ENCODE data around the gene PSMB8.

Gene PSMB8

DNA sequence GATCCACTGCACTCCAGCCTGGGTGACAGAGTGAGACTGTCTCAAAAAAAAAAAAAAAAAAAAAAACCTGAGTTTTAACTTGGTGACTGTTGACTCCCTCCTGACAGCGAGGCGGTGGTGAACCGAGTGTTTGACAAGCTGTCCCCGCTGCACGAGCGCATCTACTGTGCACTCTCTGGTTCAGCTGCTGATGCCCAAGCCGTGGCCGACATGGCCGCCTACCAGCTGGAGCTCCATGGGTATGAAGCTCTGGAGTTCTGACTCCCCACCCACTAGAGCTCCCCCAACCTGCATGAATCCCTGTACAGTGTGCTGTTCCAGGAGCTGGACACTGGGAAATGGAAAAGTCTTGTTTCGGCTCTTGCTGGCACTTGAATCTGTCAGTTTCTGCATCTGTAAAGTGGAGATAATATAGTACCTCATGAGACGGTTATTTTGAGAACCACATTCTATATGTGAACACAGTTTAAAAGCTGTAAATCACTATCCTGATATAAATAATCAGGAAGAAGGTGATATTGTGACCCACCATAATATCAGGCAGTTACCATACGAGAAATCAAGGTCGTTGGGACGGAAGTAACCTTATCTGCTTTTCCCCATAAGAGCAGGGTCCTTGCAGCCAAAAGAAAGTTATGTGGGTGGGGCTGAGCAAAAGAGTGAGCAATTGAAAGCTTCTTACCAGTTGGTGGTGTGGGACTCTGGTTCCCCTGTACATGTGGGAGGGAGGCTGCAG is 13.5 kb upstream of the PSMB8 start:
- no peak for TF ChIP-seq CTCF (IDR thresholded peaks at IDR 0.05; ENCODE audit: insufficient read depth, low read depth, low read length, missing control alignments)
- H3K4me3 ChIP-seq (ENCODE audit: low read length), result no peak overlapping the region
- no peak for DNase-seq (ENCODE audit: low read depth)

DNA sequence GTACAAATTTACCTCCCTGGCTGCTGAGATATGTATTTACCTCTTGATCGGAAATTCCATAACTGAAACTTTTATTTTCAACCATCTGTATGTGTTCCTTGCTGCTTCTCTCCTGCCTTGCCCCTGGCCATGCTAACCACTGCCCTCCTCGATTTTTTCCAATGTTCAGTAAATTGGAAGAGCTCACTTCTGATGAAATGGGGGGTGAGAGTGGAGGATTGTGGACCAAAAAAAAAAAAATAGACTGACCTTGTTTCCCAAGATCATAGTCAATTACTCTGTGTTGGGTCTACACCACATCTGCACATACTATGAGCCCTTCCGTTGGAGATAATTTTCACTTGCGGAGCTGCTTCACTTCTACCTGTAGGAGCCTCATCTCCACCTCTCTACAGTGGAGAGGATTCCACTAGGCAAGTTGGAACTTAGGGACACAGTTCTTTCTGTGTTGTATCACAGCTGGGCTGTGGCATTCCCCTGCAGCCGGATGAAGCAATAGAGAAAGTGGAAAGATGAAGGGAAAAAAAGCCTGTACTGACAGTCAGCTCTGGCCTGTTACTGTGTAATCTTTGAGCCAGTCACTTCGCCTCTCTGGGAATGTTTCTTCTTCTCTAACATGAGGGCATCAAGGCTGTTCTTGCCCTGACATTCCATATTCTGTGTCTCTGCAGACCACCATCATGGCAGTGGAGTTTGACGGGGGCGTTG is 11.8 kb upstream of the PSMB8 start:
- peak; percentile 53 for DNase-seq (ENCODE audit: low read depth)
- TF ChIP-seq CTCF (IDR thresholded peaks at IDR 0.05; ENCODE audit: insufficient read depth, low read depth, low read length, missing control alignments), result no peak
- H3K4me3 ChIP-seq (ENCODE audit: low read length), result no peak overlapping the region

GRCh38 chr6:32854376-32855178 is 10.7 kb upstream of the PSMB8 start:
- DNase-seq (ENCODE audit: low read depth), result peak; percentile 16
- H3K4me3 ChIP-seq (ENCODE audit: low read length), result peak overlapping the region; percentile 83
- TF ChIP-seq CTCF (IDR thresholded peaks at IDR 0.05; ENCODE audit: insufficient read depth, low read depth, low read length, missing control alignments), result no peak

GRCh38 chr6:32853541-32854375 is 9.9 kb upstream of the PSMB8 start, which contains the start of the genes PSMB9 and TAP1:
PSMB9 (plus strand) TSS chr6:32854192; CDS start chr6:32854230, 38 bp downstream.
TAP1 (minus strand) TSS chr6:32853704; CDS start chr6:32853636, 68 bp downstream.
- peak; percentile 94 for DNase-seq (ENCODE audit: low read depth)
- peak within 1 kb of the TSS; percentile 83 for H3K4me3 ChIP-seq (ENCODE audit: low read length)
- peak; percentile 55 for TF ChIP-seq CTCF (IDR thresholded peaks at IDR 0.05; ENCODE audit: insufficient read depth, low read depth, low read length, missing control alignments)

DNA sequence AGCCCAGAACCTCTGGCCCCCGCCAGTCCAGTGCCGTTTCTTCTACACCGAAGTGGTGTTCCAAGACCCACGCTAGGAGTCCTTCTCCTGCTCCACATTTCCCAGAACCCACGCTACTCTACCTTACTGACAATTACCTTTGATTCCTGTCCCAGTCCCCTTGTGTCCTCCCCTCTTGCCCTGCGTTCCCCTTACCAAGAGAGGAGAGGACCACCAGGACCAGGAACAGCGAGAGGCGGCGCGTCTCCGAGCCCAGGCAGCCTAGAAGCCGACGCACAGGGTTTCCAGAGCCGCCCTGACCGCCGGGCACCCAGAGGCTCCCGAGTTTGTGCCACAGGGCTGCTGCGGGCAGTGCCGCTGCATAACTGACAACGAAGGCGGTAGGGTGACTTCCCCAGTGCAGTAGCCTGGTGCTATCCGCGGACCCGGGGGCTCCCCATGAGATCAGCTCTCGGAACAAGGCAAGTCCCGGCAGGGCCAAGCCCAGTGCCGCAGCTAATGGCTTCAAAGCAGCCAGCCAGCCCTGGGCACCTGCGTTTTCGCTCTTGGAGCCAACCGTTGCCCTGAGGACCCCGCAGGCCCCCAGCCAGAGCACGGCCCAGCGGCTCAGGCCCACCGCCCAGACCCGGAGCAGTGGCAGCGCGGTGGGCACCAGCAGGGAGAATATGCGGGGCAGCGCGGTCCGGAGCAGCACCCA is 9.1 kb upstream of the PSMB8 start:
- peak; percentile 62 for DNase-seq (ENCODE audit: low read depth)
- TF ChIP-seq CTCF (IDR thresholded peaks at IDR 0.05; ENCODE audit: insufficient read depth, low read depth, low read length, missing control alignments), result no peak
- peak overlapping the region; percentile 83 for H3K4me3 ChIP-seq (ENCODE audit: low read length)

Measured in epithelial cell of esophagus (primary cell).